SU-DHL-6 (cell line): ENCODE measurements around the gene CNKSR3.

ENCODE experiments used
- CTCF ChIP-seq: fragments of 200-600 bp; sonication (generic); IDR thresholded peaks from one replicate; pipeline ENCODE4 v1.5.1; 2017; ENCODE audit warnings: antibody characterized with exemption, mild to moderate bottlenecking, low read length, moderate library complexity; ENCODE audit not compliant: insufficient read depth, poor library complexity, severe bottlenecking
- EZH2phosphoT487 ChIP-seq: fragments of 200-600 bp; sonication (generic), shearing (Covaris generic); conservative IDR thresholded peaks from 2 replicates; pipeline ENCODE4 v1.6.1; 2018; ENCODE audit warnings: mild to moderate bottlenecking, antibody characterized with exemption, low read length, moderate library complexity, mixed read lengths

DNA sequence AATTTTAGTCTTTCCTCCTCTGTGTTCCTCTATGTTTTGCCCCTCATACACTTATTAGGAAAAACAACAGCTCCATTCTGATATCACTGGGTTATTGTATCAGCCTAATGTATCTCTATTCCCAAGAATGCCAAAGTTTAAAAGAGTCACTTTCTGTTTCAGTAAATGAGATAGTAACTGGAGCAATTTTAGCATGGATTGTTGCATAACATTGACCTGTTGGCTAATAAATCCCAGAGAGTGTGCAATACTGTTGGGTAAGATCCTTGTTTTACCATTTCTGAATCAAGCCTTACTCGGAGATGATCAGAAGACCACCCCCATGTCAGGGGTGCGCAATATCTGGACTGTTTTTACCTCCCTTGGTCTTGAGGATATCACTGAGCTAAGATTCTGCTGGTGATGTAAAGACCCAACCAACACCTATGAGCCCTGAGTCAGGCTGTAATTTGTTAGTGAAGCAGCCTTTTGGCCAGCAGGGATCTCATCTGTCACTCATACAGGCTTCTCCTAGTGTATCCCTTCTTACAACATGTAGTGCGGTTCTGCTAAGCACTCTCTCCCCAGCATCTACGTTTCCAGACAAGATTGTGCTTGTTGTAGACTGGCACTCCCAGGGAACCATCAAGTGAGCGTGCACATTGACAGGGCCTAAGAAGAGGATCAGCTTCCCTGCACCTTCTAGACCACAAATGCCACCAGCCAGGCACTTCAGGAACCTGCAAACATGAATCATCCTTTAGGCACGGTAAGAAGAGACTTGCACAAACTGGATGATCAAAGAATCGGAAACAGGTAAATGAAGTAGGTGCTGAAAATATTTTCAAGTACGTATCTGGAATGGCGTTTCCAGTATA, 142.4 kb downstream of the CNKSR3 start:
- TF ChIP-seq CTCF: no peak
- TF ChIP-seq EZH2phosphoT487: no peak
